GM12874 (cell line): Measurements from ENCODE around the gene ACBD6.

ENCODE experiments used
- CTCF ChIP-seq: IDR thresholded peaks from 2 replicates; pipeline ENCODE4 v1.5.1; 2011; ENCODE audit warnings: low read depth, mild to moderate bottlenecking, control low read depth, low read length, moderate library complexity; ENCODE audit not compliant: insufficient read depth

Gene ACBD6

GRCh38 chr1:180498594-180498993, 3.8 kb downstream of the ACBD6 start:
- no peak for TF ChIP-seq CTCF

GRCh38 chr1:180497826-180498225, 4.6 kb downstream of the ACBD6 start:
- TF ChIP-seq CTCF: no peak

- no peak for TF ChIP-seq CTCF
Measured at GRCh38 chr1:180494370-180494769, 8.0 kb downstream of the ACBD6 start.

DNA sequence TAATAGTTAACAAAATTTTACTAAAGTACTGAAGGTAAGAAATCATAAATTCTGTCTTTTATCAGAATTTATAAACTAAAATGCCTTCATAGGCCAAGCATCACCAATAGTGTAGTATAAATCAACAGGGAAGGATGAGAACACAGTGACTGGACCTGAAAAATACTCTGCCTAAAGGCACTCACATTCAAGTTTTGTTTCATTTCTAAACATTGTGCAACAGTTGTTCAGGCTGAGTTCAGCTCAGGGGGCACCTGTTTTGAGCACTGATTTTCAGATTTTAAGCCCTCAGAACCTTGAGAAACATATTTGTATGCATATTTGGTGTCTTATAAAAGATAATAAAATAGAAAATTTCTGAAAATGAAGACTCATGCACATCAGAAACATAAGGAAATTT, 12.4 kb downstream of the ACBD6 start:
- no peak for TF ChIP-seq CTCF

- no peak for TF ChIP-seq CTCF
Measured at GRCh38 chr1:180489313-180489712, 13.1 kb downstream of the ACBD6 start.

DNA sequence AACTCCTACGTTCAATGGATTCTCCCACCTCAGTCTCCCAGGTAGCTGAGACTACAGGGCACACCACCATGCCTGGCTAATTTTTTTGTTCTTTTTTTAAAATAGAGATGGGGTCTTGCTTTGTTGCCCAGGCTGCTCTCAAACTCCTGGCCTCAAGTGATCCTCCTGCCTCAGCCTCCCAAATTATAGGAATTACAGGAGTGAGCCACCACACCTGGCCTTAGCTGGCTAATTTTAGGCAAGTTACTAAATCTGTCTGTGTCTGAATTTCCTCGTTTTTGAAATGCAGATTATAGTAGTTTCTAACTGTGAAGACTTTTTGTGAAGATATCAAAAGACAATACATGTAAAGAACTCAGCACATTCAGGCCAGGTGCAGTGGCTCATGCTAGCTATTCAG, 13.7 kb downstream of the ACBD6 start:
- no peak for TF ChIP-seq CTCF

GRCh38 chr1:180486092-180486491, 16.3 kb downstream of the ACBD6 start:
- TF ChIP-seq CTCF: no peak

- TF ChIP-seq CTCF: no peak
Measured at GRCh38 chr1:180484490-180484889, 17.9 kb downstream of the ACBD6 start.
